ENCODE data around the gene TTC7B. TPM values are rescaled to one million over a fixed set of nuclear protein-coding genes. Genes with fewer than 3 reads are reported as not detected.

The TTC7B gene
- total and polyA plus RNA-seq, 2 donors (not counting 1 experiment from before 2014, with no cell fraction given): 0.36 to 3.2 TPM

DNA sequence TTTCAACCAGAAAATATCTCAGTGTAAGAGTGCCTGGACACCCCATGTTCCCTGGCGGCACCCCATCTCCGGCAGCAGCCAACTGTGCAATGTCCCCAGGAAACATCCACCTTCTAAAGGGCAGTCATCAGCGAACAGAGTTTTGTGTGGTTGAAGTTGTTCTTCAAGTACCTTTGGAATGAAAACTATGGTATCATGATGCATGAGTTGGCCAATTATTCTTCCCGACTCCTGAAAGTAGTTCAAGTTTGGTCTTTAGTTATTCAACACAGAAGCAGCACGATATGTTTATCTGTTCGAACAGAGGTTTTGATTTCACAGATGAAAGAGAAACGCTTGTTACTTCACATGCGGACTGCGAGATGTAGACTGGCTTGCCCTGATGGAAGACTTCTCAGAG lies 21.1 kb upstream of the TTC7B start:
- H3K9me3 ChIP-seq (ENCODE audit: control extremely low read depth in 1 of 3, control insufficient read depth in 2 of 3, insufficient read depth in 1 of 3, low read length in 2 of 3): no peaks in the 10 kb centered on the region
- no peak overlapping the region for H3K27ac Mint-ChIP-seq
- peaks cover 2% of the 10 kb centered on the region for H3K9me3 Mint-ChIP-seq (ENCODE audit: insufficient read depth)
- intact Hi-C loops (cut with micrococcal nuclease): no loop called here
- peaks cover 6 to 8% of the 10 kb centered on the region in 2 donors for H3K4me1 ChIP-seq (ENCODE audit: control insufficient read depth in 2 of 2, insufficient read depth in 2 of 2, low read length in 2 of 2)
- H3K27me3 Mint-ChIP-seq: no peaks in the 10 kb centered on the region
- 100% methylated on average over 9 of the region's 9 CpGs for WGBS (ENCODE audit: insufficient coverage)
- no peak overlapping the region for H3K4me3 Mint-ChIP-seq
- H4K20me1 ChIP-seq (ENCODE audit: control insufficient read depth, insufficient read depth, low read length, poor library complexity, severe bottlenecking): no peaks in the 10 kb centered on the region
- H3K4me2 ChIP-seq (replicated peaks; ENCODE audit: low read depth, low read length, poor library complexity, severe bottlenecking): no peak overlapping the region
- no peak overlapping the region for H3K9ac ChIP-seq (ENCODE audit: low read length)
- ATAC-seq (ENCODE audit: low read depth) (no peak), DNase-seq (no peak)
- H3K79me2 ChIP-seq (ENCODE audit: control insufficient read depth, insufficient read depth, low read length): no peaks in the 10 kb centered on the region
- ChIA-PET CTCF (no interaction called here), POLR2A (no interaction called here)
- no peaks in the 10 kb centered on the region for H3K36me3 ChIP-seq (replicated peaks in 1 of 2; ENCODE audit: control extremely low read depth in 1 of 2, control insufficient read depth in 1 of 2, extremely low read depth in 1 of 2, insufficient read depth in 2 of 2, low read length in 1 of 2)
- TF ChIP-seq, protein P1, sequence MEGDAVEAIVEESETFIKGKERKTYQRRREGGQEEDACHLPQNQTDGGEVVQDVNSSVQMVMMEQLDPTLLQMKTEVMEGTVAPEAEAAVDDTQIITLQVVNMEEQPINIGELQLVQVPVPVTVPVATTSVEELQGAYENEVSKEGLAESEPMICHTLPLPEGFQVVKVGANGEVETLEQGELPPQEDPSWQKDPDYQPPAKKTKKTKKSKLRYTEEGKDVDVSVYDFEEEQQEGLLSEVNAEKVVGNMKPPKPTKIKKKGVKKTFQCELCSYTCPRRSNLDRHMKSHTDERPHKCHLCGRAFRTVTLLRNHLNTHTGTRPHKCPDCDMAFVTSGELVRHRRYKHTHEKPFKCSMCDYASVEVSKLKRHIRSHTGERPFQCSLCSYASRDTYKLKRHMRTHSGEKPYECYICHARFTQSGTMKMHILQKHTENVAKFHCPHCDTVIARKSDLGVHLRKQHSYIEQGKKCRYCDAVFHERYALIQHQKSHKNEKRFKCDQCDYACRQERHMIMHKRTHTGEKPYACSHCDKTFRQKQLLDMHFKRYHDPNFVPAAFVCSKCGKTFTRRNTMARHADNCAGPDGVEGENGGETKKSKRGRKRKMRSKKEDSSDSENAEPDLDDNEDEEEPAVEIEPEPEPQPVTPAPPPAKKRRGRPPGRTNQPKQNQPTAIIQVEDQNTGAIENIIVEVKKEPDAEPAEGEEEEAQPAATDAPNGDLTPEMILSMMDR (IDR thresholded peaks at IDR 0.05): no peak
- TF ChIP-seq EZH2 (IDR thresholded peaks at IDR 0.05; ENCODE audit: borderline replicate concordance, insufficient read depth, low read depth, low read length, poor library complexity, severe bottlenecking): no peak
- H3K4me1 Mint-ChIP-seq: peaks cover 1% of the 10 kb centered on the region
- H3K4me3 ChIP-seq (ENCODE audit: control extremely low read depth in 1 of 5, extremely low read depth in 1 of 5, insufficient read depth in 1 of 5, low read depth in 2 of 5, low read length in 4 of 5): no peak overlapping the region
- H3K27me3 ChIP-seq (replicated peaks in 1 of 4; ENCODE audit: control extremely low read depth in 1 of 4, control insufficient read depth in 3 of 4, insufficient read depth in 4 of 4, low read length in 3 of 4): peaks cover 0 to 4% (median 0%) of the 10 kb centered on the region in 4 experiments
- no peak overlapping the region for H2AFZ ChIP-seq (ENCODE audit: insufficient read depth, low read depth, low read length, poor library complexity, severe bottlenecking)
- no peak overlapping the region for H3K27ac ChIP-seq (ENCODE audit: low read length in 2 of 2)

DNA sequence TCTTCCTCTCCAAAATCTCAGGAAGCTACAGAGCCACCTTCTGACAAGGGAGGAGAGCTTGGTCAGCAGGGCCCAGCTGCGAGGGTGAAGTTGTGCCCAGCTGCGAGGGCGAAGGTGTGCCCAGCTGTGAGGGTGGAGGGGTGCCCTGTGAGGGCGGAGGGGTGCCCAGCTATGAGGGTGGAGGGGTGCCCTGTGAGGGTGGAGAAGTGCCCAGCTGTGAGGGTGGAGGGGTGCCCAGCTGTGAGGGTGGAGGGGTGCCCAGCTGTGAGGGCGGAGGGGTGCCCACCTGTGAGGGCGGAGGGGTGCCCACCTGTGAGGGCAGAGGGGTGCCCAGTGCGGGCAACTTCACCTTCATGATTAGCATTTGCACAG lies 20.4 kb upstream of the TTC7B start:
- peaks cover 0 to 4% (median 0%) of the 10 kb centered on the region in 4 experiments for H3K27me3 ChIP-seq (replicated peaks in 1 of 4; ENCODE audit: control extremely low read depth in 1 of 4, control insufficient read depth in 3 of 4, insufficient read depth in 4 of 4, low read length in 3 of 4)
- DNase-seq (no peak), ATAC-seq (ENCODE audit: low read depth) (no peak)
- H3K9ac ChIP-seq (ENCODE audit: low read length): no peak overlapping the region
- H3K4me1 ChIP-seq (ENCODE audit: control insufficient read depth in 2 of 2, insufficient read depth in 2 of 2, low read length in 2 of 2): peaks cover 6 to 8% of the 10 kb centered on the region in 2 donors
- intact Hi-C loops (cut with micrococcal nuclease): no loop called here
- H2AFZ ChIP-seq (ENCODE audit: insufficient read depth, low read depth, low read length, poor library complexity, severe bottlenecking): no peak overlapping the region
- H3K4me2 ChIP-seq (replicated peaks; ENCODE audit: low read depth, low read length, poor library complexity, severe bottlenecking): peak overlapping the region; percentile 30
- H3K27ac ChIP-seq (ENCODE audit: low read length in 2 of 2): no peak overlapping the region
- POLR2A ChIA-PET: no interaction called here
- Mint-ChIP-seq H3K4me1 (peaks cover 1% of the 10 kb centered on the region), H3K4me3 (no peak overlapping the region), H3K9me3 (ENCODE audit: insufficient read depth) (peaks cover 2% of the 10 kb centered on the region), H3K27ac (no peak overlapping the region), H3K27me3 (no peaks in the 10 kb centered on the region)
- no peaks in the 10 kb centered on the region for H3K9me3 ChIP-seq (ENCODE audit: control extremely low read depth in 1 of 3, control insufficient read depth in 2 of 3, insufficient read depth in 1 of 3, low read length in 2 of 3)
- H3K79me2 ChIP-seq (ENCODE audit: control insufficient read depth, insufficient read depth, low read length): no peaks in the 10 kb centered on the region
- no peak for TF ChIP-seq EZH2 (IDR thresholded peaks at IDR 0.05; ENCODE audit: borderline replicate concordance, insufficient read depth, low read depth, low read length, poor library complexity, severe bottlenecking)
- TF ChIP-seq, protein P1 (IDR thresholded peaks at IDR 0.05): no peak
- H3K36me3 ChIP-seq (replicated peaks in 1 of 2; ENCODE audit: control extremely low read depth in 1 of 2, control insufficient read depth in 1 of 2, extremely low read depth in 1 of 2, insufficient read depth in 2 of 2, low read length in 1 of 2): no peaks in the 10 kb centered on the region
- no peaks in the 10 kb centered on the region for H4K20me1 ChIP-seq (ENCODE audit: control insufficient read depth, insufficient read depth, low read length, poor library complexity, severe bottlenecking)
- H3K4me3 ChIP-seq (ENCODE audit: control extremely low read depth in 1 of 5, extremely low read depth in 1 of 5, insufficient read depth in 1 of 5, low read depth in 2 of 5, low read length in 4 of 5): no peak overlapping the region
- WGBS (ENCODE audit: insufficient coverage): 35% methylated on average over 5 of the region's 7 CpGs
- CTCF ChIA-PET: no interaction called here
